CD4-positive, alpha-beta T cell (primary cell): Measurements from ENCODE around the gene SNAPIN. TPM values are rescaled to one million over a fixed set of nuclear protein-coding genes. Genes with fewer than 3 reads are reported as not detected.
A peak's percentile ranks its signal among the peaks of the same experiment; 100 is the strongest.

Experiments
- ATAC-seq: fragments of 200-7000 bp; cut with Tn5 transposase; one replicate; pipeline ENCODE4 v1.10.0; 2022; ENCODE audit warnings: mild to moderate bottlenecking; ENCODE audit not compliant: poor library complexity
- CTCF ChIA-PET: fragments of 350-600 bp; sonication (Branson Sonifier 250); formaldehyde crosslinking; loops from one replicate; lab custom pipeline; 2021; ENCODE audit warnings: antibody characterized with exemption, inconsistent platforms; lab: Charles Lee
- POLR2A ChIA-PET: fragments of 350-600 bp; sonication (Branson Sonifier 250); formaldehyde crosslinking; loops from one replicate; lab custom pipeline; 2021; ENCODE audit warnings: antibody characterized with exemption, inconsistent platforms; lab: Charles Lee
- DNase-seq, 14 experiments: peaks; one replicate each; pipeline ENCODE4 v3.0.0-alpha.2; 2013 to 2020; ENCODE audit warnings: mixed read lengths in 2 of 14
- H3K27ac ChIP-seq, 2 donors: one replicate each; pipeline versions ENCODE4 v1.5.1 to v1.7.0; 2013; ENCODE audit warnings: low read length in 2 of 2, low read depth in 1 of 2, mild to moderate bottlenecking in 1 of 2
- H3K27me3 ChIP-seq, 2 experiments: 1 replicate in 1 of 2; 2 replicates in 1 of 2; pipeline versions ENCODE4 v1.6.1 to v1.7.0; 2013; ENCODE audit warnings: low read length in 2 of 2, control low read depth in 1 of 2, mild to moderate bottlenecking in 1 of 2, moderate library complexity in 1 of 2; ENCODE audit not compliant: insufficient read depth in 2 of 2, control insufficient read depth in 1 of 2
- H3K36me3 ChIP-seq: one replicate; pipeline ENCODE4 v1.6.1; 2013; ENCODE audit warnings: low read length, control low read depth; ENCODE audit not compliant: insufficient read depth
- H3K4me1 ChIP-seq: one replicate; pipeline ENCODE4 v1.6.1; 2013; ENCODE audit warnings: low read length, control low read depth; ENCODE audit not compliant: insufficient read depth
- H3K4me3 ChIP-seq: one replicate; pipeline ENCODE4 v1.5.1; 2013; ENCODE audit warnings: mild to moderate bottlenecking, low read length, moderate library complexity
- H3K9me3 ChIP-seq, 2 experiments: 1 replicate in 1 of 2; 2 replicates in 1 of 2; pipeline versions ENCODE4 v1.6.1 to v1.7.0; 2013; ENCODE audit warnings: low read length in 2 of 2, mild to moderate bottlenecking in 2 of 2, control low read depth in 1 of 2, moderate library complexity in 1 of 2; ENCODE audit not compliant: control insufficient read depth in 1 of 2, insufficient read depth in 1 of 2
- H3K27ac Mint-ChIP-seq: one replicate; pipeline ENCODE4 v1.8.0; 2020; ENCODE audit warnings: mixed read lengths
- H3K27me3 Mint-ChIP-seq: one replicate; pipeline ENCODE4 v1.8.0; 2021; ENCODE audit warnings: mixed read lengths
- H3K36me3 Mint-ChIP-seq: one replicate; pipeline ENCODE4 v1.8.0; 2021; ENCODE audit warnings: low read depth, mixed read lengths
- H3K4me1 Mint-ChIP-seq: one replicate; pipeline ENCODE4 v1.8.0; 2021; ENCODE audit warnings: low read depth, mixed read lengths
- H3K4me3 Mint-ChIP-seq: one replicate; pipeline ENCODE4 v1.8.0; 2020; ENCODE audit warnings: mild to moderate bottlenecking, mixed read lengths
- H3K9me3 Mint-ChIP-seq: one replicate; pipeline ENCODE4 v1.8.0; 2020; ENCODE audit warnings: mixed read lengths
- CTCF ChIP-seq: fragments of 200-600 bp; IDR thresholded peaks from one replicate; pipeline ENCODE4 v1.8.0; 2022; ENCODE audit warnings: antibody characterized with exemption, mild to moderate bottlenecking
- intact Hi-C, 2 experiments: fragments of 100-400 bp; cut with DNase I in 1 of 2; cut with micrococcal nuclease in 1 of 2; formaldehyde crosslinking; loops; one replicate each; pipeline versions ENCODE4 v1.15.1 to v1.9.0; 2023 to 2025; cut with DNase I, micrococcal nuclease
- total RNA-seq, 174 experiments: library from RNA in 2 of 174; stranded (reverse) in 2 of 174; gene quantifications; one replicate each; pipeline ENCODE4 v1.2.3 and lab custom pipeline; 2021 to 2026

Gene SNAPIN
- total RNA-seq, 2 experiments from 2014 or later: 7.2 to 7.3 TPM

- POLR2A ChIA-PET: no interaction called here
- Histone ChIP-seq H3K27ac (no peak within 1 kb of the TSS), H3K9me3 (no peaks in the 10 kb centered on the region), H3K27me3 (no peaks in the 10 kb centered on the region), H3K4me3 (no peak within 1 kb of the TSS), H3K4me1 (peaks cover 7% of the 10 kb centered on the region), H3K36me3 (no peaks in the 10 kb centered on the region)
- DNase-seq (no peak), ATAC-seq (no peak)
- CTCF ChIA-PET: no interaction called here
- H3K9me3 Mint-ChIP-seq: no peaks in the 10 kb centered on the region
- H3K36me3 Mint-ChIP-seq: no peaks in the 10 kb centered on the region
- no peak within 1 kb of the TSS for H3K27ac Mint-ChIP-seq
- H3K4me3 Mint-ChIP-seq: no peak within 1 kb of the TSS
- intact Hi-C loops: loop anchor here in 1 of 2 experiments (5.0 kb wide), 1 partner anchor 44 kb away; no protein-coding TSS in a partner anchor
- TF ChIP-seq CTCF: no peak
- no peaks in the 10 kb centered on the region for H3K27me3 Mint-ChIP-seq
- H3K4me1 Mint-ChIP-seq: peaks cover 5% of the 10 kb centered on the region
These were observed 42.2 kb upstream of the SNAPIN start, which contains the start of gene S100A14 for GRCh38 chr1:153616144-153616916. TSS of gene S100A14 (minus strand) at chr1:153616325. CDS start at chr1:153615858, 467 bp downstream.

GRCh38 chr1:153616917-153617311 is 41.6 kb upstream of the SNAPIN start:
- H3K27ac ChIP-seq: no peak overlapping the region
- no peak overlapping the region for H3K4me3 ChIP-seq
- no peaks in the 10 kb centered on the region for H3K36me3 Mint-ChIP-seq
- no peak overlapping the region for H3K4me3 Mint-ChIP-seq
- H3K4me1 ChIP-seq: peaks cover 7% of the 10 kb centered on the region
- no peaks in the 10 kb centered on the region for H3K9me3 Mint-ChIP-seq
- H3K27me3 ChIP-seq: no peaks in the 10 kb centered on the region
- H3K27me3 Mint-ChIP-seq: no peaks in the 10 kb centered on the region
- POLR2A ChIA-PET: no interaction called here
- intact Hi-C loops: loop anchor here (1.0 to 5.0 kb wide), 3 partner anchors 45 to 107 kb away; no protein-coding TSS in a partner anchor
- H3K4me1 Mint-ChIP-seq: peaks cover 5% of the 10 kb centered on the region
- H3K9me3 ChIP-seq: no peaks in the 10 kb centered on the region
- H3K27ac Mint-ChIP-seq: no peak overlapping the region
- no peak for TF ChIP-seq CTCF
- DNase-seq: no peak
- no peak for ATAC-seq
- CTCF ChIA-PET: interaction anchor here (1.3 to 1.5 kb wide), 2 partner anchors 9 to 106 kb away, joined by 3 read pairs; no protein-coding TSS in a partner anchor
- no peaks in the 10 kb centered on the region for H3K36me3 ChIP-seq

- peak in 12 of 14 experiments; percentile 38 to 86 (median 59) for DNase-seq
- POLR2A ChIA-PET: interaction anchor here (1.8 kb wide), 1 partner anchor 16 kb away, joined by 9 read pairs; the partner anchor contains the start of gene CHTOP
- Histone ChIP-seq H3K4me1 (peaks cover 7% of the 10 kb centered on the region), H3K9me3 (no peaks in the 10 kb centered on the region), H3K27ac (no peak overlapping the region), H3K4me3 (no peak overlapping the region), H3K27me3 (no peaks in the 10 kb centered on the region), H3K36me3 (no peaks in the 10 kb centered on the region)
- Mint-ChIP-seq H3K9me3 (no peaks in the 10 kb centered on the region), H3K4me3 (no peak overlapping the region), H3K27me3 (no peaks in the 10 kb centered on the region), H3K27ac (no peak overlapping the region), H3K4me1 (peaks cover 5% of the 10 kb centered on the region), H3K36me3 (no peaks in the 10 kb centered on the region)
- peak; percentile 60 for TF ChIP-seq CTCF
- CTCF ChIA-PET: interaction anchor here (1.3 to 1.5 kb wide), 2 partner anchors 9 to 107 kb away, joined by 3 read pairs; no protein-coding TSS in a partner anchor
- peak; percentile 86 for ATAC-seq
- intact Hi-C loops: loop anchor here (1.0 to 5.0 kb wide), 3 partner anchors 45 to 107 kb away; no protein-coding TSS in a partner anchor
These were observed 40.8 kb upstream of the SNAPIN start for GRCh38 chr1:153617663-153618062.
